HL-60 (cell line): ENCODE measurements around the gene SERPINB7.

Source experiments
- CTCF ChIP-seq: IDR thresholded peaks from one replicate; pipeline ENCODE4 v1.5.1; 2011; ENCODE audit warnings: low read length, control low read depth, inconsistent platforms; ENCODE audit not compliant: insufficient read depth
- POLR2AphosphoS5 ChIP-seq: IDR thresholded peaks from 2 replicates; pipeline ENCODE4 v1.6.1; 2012; ENCODE audit warnings: low read depth
- REST ChIP-seq: IDR thresholded peaks from 2 replicates; pipeline ENCODE4 v1.6.1; 2012; ENCODE audit warnings: low read depth; ENCODE audit not compliant: insufficient replicate concordance

- TF ChIP-seq CTCF (no peak), POLR2AphosphoS5 (no peak), REST (no peak)
Measured at GRCh38 chr18:63773551-63773950, 1.7 kb upstream of the SERPINB7 start.
